ENCODE data around the gene SDCCAG8.

DNA sequence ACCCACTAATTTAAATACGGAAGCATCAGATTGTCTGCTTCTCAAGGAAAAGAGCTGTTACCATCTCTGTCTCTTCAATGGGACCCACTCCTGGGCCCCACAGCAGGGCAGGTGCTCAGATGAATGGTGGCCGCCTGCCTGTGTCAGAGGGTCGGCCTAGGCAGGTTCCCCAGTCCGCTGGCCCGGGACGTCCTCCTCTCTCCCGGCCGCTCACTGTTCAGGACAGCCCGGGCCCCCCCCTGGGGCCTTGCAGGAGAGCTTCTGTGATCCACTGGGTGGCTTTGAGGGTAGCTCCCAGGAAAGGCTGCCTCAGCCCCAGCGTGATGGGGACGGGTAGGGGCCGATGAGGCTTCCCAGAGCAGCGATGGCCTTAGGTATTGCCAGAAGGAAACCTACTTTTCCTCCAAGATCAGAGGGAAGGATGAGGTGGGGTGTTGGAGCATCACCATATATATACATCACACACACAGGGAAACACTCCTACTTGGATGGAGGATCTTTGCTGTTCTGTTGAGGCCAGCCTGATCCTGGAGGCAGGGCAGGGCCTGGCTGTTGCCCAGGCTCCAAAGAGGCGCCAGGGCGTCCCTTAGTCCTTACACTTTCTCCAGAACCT is 231.3 kb downstream of the SDCCAG8 start:
- TF ChIP-seq, protein P1, sequence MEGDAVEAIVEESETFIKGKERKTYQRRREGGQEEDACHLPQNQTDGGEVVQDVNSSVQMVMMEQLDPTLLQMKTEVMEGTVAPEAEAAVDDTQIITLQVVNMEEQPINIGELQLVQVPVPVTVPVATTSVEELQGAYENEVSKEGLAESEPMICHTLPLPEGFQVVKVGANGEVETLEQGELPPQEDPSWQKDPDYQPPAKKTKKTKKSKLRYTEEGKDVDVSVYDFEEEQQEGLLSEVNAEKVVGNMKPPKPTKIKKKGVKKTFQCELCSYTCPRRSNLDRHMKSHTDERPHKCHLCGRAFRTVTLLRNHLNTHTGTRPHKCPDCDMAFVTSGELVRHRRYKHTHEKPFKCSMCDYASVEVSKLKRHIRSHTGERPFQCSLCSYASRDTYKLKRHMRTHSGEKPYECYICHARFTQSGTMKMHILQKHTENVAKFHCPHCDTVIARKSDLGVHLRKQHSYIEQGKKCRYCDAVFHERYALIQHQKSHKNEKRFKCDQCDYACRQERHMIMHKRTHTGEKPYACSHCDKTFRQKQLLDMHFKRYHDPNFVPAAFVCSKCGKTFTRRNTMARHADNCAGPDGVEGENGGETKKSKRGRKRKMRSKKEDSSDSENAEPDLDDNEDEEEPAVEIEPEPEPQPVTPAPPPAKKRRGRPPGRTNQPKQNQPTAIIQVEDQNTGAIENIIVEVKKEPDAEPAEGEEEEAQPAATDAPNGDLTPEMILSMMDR (IDR thresholded peaks at IDR 0.05), result no peak
- no peak for TF ChIP-seq POLR2A (IDR thresholded peaks at IDR 0.05)

Measured in esophagus squamous epithelium (tissue), 4 donors.